ENCODE results near the gene CAB39.

DNA sequence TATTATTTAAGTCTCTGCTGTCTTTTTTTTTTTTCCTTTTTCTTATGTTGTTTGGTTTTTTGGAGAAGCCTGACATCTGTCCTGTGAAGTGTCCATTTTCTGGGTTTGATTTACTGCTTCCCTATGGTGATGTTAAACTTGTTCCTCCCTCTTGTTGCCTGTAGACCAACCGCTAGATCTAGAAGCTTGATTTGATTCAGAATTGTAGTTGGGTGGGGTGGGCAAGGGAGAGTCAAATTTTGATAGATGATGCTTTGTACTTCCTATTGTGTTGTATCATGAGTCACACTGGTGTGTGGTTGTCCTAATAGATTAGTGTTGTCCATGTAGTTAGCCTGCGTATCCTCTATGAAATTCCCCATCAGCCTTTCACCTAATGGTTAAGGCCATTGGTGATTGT lies 35.4 kb downstream of the CAB39 start:
- no peak for TF ChIP-seq POLR2AphosphoS5 (IDR thresholded peaks at IDR 0.05; ENCODE audit: low read depth, low read length)
- TF ChIP-seq TAF1 (IDR thresholded peaks at IDR 0.05; ENCODE audit: borderline replicate concordance, low read depth, low read length), result no peak
- TF ChIP-seq POLR2A (IDR thresholded peaks at IDR 0.05; ENCODE audit: low read depth, low read length), result no peak
